ENCODE data around the gene SLC25A26. TPM values are rescaled to one million over a fixed set of nuclear protein-coding genes. Genes with fewer than 3 reads are reported as not detected.

Gene SLC25A26
- total RNA-seq, 4 donors from 2014 or later = 22.0 to 33.9 (median 27.0) TPM

DNA sequence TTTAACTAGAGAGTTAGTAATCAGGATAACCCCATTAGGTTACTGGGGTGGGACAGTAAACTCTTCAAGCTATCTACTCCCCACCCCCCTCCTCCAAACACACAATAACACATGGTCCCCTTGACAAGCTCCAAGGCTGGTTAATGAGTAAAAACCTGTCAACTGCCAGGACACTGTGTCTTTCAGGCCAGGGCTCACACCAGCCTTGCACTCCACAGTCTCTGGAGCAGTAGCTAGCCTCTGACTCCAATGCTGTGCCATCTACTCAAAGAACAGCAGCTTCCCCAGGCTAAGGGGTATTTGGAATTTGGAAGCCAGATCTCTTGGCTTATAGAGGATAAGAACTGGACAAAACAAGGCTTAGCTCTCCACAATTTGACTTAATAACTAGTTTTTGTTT lies 164.3 kb downstream of the SLC25A26 start:
- Histone ChIP-seq H3K4me3 (no peak overlapping the region), H3K27me3 (no peaks in the 10 kb centered on the region), H3K9me3 (no peaks in the 10 kb centered on the region), H3K4me1 (peaks cover 0 to 13% (median 0%) of the 10 kb centered on the region in 3 donors), H3K36me3 (peaks cover 4 to 77% of the 10 kb centered on the region in 2 donors), H3K27ac (no peak overlapping the region)
- ATAC-seq = no peak
- TF ChIP-seq EP300 (IDR thresholded peaks at IDR 0.05) (no peak), POLR2A (IDR thresholded peaks at IDR 0.05) (no peak), POLR2AphosphoS5 (IDR thresholded peaks at IDR 0.05) (no peak)
- TF ChIP-seq, protein P1, sequence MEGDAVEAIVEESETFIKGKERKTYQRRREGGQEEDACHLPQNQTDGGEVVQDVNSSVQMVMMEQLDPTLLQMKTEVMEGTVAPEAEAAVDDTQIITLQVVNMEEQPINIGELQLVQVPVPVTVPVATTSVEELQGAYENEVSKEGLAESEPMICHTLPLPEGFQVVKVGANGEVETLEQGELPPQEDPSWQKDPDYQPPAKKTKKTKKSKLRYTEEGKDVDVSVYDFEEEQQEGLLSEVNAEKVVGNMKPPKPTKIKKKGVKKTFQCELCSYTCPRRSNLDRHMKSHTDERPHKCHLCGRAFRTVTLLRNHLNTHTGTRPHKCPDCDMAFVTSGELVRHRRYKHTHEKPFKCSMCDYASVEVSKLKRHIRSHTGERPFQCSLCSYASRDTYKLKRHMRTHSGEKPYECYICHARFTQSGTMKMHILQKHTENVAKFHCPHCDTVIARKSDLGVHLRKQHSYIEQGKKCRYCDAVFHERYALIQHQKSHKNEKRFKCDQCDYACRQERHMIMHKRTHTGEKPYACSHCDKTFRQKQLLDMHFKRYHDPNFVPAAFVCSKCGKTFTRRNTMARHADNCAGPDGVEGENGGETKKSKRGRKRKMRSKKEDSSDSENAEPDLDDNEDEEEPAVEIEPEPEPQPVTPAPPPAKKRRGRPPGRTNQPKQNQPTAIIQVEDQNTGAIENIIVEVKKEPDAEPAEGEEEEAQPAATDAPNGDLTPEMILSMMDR (IDR thresholded peaks at IDR 0.05) = no peak

DNA sequence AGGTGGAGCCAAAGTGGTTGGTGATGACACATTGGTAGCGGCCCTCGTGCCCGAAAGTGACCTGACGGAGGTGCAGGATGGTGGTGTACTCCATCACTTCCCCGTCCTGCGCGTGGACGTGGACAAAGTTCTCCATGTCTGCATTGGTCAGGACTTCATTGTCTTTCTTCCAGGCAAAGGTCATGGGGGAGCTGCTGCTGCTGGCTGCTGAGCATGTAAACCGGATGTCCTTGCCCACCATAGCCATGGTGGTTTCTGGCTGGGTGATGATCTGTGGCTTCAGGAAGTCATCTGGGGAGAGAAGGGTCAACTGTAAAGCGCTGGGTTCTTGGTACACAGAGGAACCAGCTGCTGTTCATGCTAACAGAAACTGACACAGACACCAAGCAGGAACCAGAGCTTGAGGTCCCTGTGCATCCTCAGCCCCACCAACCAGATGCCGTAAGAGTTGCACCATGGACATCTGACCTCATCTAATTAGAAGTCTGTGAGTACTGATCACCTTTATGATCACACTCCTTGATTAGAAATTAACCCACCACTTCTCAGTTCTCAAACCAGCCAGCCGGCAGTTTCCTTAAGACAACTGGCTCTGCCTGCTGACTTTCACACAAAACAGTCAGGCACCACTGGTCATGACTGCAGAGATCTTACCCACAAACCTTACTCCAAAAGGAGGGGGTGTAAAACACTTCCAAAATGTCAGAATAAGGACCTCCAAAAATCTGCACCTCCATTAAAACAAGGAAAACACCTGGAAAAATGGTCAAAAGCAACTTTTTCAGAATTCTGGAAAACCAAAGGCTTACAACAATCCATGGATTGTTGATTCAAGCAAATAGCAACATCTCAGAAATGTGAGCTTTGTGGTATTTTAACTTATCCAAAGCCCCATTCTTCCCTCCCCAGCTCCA lies 165.5 kb downstream of the SLC25A26 start:
- TF ChIP-seq EP300 (IDR thresholded peaks at IDR 0.05) = no peak
- no peak for TF ChIP-seq POLR2A (IDR thresholded peaks at IDR 0.05)
- TF ChIP-seq, protein P1 (IDR thresholded peaks at IDR 0.05) = no peak
- no peak for TF ChIP-seq POLR2AphosphoS5 (IDR thresholded peaks at IDR 0.05)
- no peaks in the 10 kb centered on the region for H3K9me3 ChIP-seq
- H3K4me1 ChIP-seq = peaks cover 0 to 12% (median 0%) of the 10 kb centered on the region in 3 donors
- 100% methylated on average over 1 of the region's 12 CpGs; no CpG with 5 or more reads in 1 of the 2 donors for WGBS, 2 donors (ENCODE audit: low coverage in 1 of 2)
- no peak overlapping the region for H3K4me3 ChIP-seq
- H3K27ac ChIP-seq = no peak overlapping the region
- no peak for ATAC-seq
- H3K27me3 ChIP-seq = no peaks in the 10 kb centered on the region
- H3K36me3 ChIP-seq = peaks cover 4 to 76% of the 10 kb centered on the region in 2 donors

DNA sequence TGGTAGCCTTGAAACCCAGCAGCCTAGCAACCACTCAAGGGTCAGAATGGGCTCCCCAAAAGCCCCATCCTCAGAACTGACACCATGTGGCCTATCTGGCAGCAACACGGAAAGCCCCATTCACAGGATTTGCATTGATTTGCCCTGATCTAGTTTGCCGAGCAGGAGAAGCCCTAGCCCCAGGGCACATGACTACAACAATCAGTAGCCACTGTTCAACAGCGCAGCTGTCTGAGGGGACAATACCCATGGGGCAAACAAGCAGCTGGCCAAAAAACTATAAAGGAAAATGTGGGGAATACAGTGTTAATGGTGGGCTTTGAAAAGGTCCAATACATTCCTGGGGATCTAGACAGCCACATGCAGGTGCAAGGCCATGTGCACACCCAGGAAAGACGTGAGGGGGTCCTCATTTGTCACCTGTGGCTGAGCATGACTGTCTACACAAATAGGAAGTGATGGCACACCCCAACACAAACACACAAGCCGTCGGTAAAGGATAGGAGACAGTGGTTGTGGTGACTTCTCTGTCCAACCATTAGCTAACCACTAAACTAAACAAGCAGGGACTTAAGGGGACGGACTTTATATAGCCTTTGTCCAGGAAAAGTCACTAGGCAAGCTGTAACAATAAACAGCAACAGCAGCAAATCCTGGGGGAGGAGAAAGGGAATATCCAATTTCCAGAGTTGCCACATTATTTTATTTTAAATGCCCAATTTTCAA lies 166.3 kb downstream of the SLC25A26 start:
- WGBS, 2 donors (ENCODE audit: low coverage in 1 of 2) = 89 to 91% methylated on average over 4 to 6 of the region's 7 CpGs
- no peak for TF ChIP-seq POLR2A (IDR thresholded peaks at IDR 0.05)
- no peak for TF ChIP-seq EP300 (IDR thresholded peaks at IDR 0.05)
- no peak for TF ChIP-seq POLR2AphosphoS5 (IDR thresholded peaks at IDR 0.05)
- TF ChIP-seq, protein P1 (IDR thresholded peaks at IDR 0.05) = no peak
- Histone ChIP-seq H3K27ac (no peak overlapping the region), H3K27me3 (no peaks in the 10 kb centered on the region), H3K4me3 (no peak overlapping the region), H3K36me3 (peaks cover 4 to 76% of the 10 kb centered on the region in 2 donors), H3K4me1 (peaks cover 0 to 7% (median 0%) of the 10 kb centered on the region in 3 donors), H3K9me3 (no peaks in the 10 kb centered on the region)
- no peak for ATAC-seq

DNA sequence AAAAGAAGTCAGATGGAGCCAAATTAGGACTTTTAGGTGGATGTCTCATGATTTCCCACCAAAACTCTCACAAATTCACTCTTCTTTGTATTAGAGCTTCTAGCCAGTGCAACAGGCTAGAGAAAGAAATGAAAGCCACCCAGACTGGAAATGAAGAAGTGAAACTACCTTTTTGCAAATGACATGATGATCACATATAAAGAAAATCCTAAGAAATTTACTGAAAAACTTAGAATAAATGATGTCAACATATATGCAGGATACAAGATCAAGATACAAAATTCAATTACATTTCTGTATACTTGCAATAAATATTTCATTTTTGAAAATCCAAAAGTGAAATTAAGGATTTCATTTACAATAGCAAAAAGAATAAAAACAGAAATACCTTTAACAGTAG lies 169.2 kb downstream of the SLC25A26 start:
- TF ChIP-seq EP300 (IDR thresholded peaks at IDR 0.05) (no peak), POLR2AphosphoS5 (IDR thresholded peaks at IDR 0.05) (no peak), POLR2A (IDR thresholded peaks at IDR 0.05) (no peak)
- TF ChIP-seq, protein P1 (IDR thresholded peaks at IDR 0.05) = no peak
- Histone ChIP-seq H3K4me3 (no peak overlapping the region), H3K27ac (no peak overlapping the region), H3K27me3 (no peaks in the 10 kb centered on the region), H3K9me3 (no peaks in the 10 kb centered on the region), H3K4me1 (peaks cover 0 to 30% (median 7%) of the 10 kb centered on the region in 3 donors), H3K36me3 (peaks cover 4 to 76% of the 10 kb centered on the region in 2 donors)
- no peak for ATAC-seq

All from gastroesophageal sphincter (tissue), 4 donors.